GM18870 (cell line): ENCODE data around the gene PPT2.
A peak's percentile ranks its signal among the peaks of the same experiment; 100 is the strongest.
"Not testable (repeated sequence)": the region's sequence is repeated elsewhere in the genome, so short reads cannot be mapped to it uniquely, and the experiment has no call there.

Source experiments
- ATAC-seq: cut with Tn5 transposase; IDR thresholded peaks from one replicate; pipeline ENCODE4 v1.9.1; 2021; ENCODE audit warnings: moderate library complexity; ENCODE audit not compliant: unreplicated experiment

The PPT2 gene

GRCh38 chr6:32188381-32189068, 34.6 kb downstream of the PPT2 start:
- no peak for ATAC-seq

- no peak for ATAC-seq
Observed at GRCh38 chr6:32189069-32189741, 35.3 kb downstream of the PPT2 start.

DNA sequence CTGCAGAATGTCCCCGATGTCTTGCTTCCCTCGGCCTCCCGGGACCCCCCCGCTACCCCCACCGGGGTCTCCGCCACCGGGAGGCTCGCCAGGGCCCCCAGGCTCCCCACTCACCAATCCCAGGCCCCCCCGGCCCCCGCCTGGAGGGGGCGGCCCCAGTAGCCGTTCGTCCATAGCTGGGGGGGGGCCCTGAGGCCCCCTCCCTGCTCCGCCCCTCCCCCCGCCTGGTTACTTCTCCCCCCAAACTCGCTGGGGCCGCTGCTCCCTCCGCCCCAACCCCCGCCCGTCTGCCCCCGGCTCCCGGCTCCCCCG, 35.8 kb downstream of the PPT2 start:
- ATAC-seq = no peak

- no peak for ATAC-seq
Observed at GRCh38 chr6:32190054-32190851, 36.3 kb downstream of the PPT2 start, which contains the start of gene PBX2. Gene PBX2, minus strand, starts transcription at chr6:32190202. Its CDS starts 287 bp downstream, at chr6:32189915.

DNA sequence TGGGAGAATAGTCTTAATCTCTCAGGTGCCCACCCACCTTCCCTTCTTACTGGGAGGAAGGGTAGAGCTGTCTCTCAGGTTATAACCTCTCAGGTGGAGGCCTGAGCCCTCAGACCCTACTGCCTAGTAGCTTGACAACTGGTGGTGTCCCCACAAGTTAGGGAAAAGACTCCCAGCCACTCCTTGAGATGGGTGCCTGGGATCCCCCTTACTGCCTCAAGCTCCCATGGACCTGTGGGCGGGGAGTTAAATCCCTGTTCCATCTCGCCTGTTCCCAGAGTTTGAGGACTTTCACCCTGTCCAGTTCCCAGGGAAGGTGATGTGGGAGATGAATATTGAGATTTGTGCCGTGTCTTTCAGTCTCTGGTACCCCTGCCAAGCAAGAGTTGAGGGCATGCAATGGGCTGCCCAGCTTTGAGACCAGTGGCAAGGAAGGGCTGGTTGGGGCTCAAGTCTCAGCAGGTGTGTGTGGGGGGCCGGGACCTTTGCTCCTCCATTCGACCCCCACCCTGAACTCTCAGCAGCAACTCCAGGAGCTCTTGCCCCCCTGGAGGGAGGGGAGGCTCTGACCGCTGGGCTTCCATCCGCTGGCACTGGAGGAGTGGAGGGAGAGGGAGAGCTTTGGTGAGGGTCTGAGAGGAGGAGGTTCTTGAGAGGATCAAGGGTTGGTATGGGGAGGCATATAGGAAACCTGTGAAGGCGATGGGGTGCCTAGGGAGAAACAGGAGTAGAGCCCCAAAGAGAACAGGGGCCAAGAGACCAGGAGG, 37.2 kb downstream of the PPT2 start:
- ATAC-seq = no peak

DNA sequence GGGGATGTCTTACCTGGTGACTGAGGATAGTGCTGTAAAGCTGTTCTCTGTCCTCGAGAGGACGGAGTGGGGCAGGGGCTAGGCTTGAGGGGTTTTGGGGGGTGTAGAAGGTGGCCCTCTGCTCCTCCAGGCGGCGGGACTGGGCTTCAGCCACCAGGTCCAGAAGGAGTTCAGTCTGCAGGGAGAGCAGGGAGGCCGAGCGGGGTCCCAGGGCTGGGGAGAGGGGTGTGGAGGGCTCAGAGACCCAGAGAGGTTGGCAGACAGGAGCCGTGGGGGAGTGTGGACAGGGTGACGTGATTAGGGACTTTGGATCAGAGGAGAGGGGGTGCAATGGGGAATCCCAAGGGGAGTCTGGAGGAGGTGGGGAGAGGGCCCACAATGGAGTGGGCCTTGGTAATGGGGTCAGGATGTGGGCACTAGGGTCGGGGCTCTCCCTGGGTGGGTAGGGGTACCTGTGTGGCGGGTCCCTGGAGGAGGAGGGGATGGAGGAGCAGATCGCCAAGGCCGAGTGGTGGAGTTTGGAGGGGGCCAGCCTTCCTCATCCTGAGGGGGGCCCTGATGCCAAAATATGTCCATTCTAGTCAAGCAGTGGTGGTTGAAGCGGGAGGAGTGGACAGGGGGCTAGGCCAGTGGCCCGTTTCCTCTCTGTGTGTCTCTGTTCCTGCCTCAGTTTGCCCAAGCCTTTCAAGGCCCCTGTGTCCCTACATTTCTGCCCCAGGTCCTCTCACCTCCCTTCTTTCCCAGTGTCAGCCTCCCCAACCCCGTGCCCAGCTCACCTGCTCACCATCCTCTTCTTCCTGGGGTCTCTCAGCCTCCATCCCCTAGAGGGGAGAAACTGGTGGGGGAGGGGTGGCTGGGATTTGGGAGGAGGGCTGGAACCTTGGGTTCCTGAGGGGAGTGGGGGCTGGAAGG, 38.0 kb downstream of the PPT2 start:
- ATAC-seq = no peak

DNA sequence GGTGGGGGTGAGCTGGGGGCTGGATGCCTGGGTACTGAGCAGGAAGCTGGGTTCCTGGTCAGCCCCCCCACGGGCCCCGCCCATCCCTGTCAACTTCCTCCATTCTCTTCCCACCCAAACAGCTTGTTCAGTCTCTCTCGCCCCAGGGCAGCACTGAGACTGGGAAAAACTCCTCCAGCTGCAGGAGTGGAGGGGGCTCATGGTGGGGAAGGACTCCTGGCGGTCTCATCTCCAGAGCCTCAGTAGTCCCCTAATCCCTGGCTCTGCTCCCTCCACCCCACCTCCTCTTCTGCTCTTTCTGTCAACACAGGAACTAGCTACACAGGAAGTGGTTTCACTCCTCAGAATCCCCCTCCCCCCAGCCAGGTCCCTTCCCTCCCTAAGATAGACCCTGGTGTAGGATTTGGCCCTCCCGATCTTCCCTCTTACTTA, 38.7 kb downstream of the PPT2 start, which contains the start of gene GPSM3:
Gene GPSM3 (minus strand): TSS at position 36 of the 432 bp plus-strand sequence. CDS start 130 bp downstream, outside the sequence.
- no peak for ATAC-seq

GRCh38 chr6:32193096-32193495, 39.2 kb downstream of the PPT2 start:
- not testable (repeated sequence) for ATAC-seq

DNA sequence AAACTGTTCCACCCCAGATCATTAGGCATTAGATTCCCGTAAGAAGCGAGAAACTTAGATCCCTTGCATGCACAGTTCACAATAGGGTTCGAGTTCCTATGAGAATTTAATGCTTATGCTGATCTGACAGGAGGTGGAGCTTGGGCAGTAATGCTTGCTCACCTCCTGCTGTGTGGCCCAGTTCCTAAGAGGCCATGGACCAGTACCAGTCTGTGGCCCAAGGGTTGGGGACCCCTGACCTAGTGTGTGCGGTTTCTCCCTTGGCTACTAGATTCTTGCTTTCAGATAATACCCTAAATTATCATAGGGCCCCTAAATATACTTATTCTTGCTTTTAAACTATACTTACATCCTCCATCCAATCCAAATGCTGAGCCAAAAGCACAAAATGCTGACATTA, 40.4 kb downstream of the PPT2 start:
- ATAC-seq = no peak

- no peak for ATAC-seq
Observed at GRCh38 chr6:32194825-32195651, 41.1 kb downstream of the PPT2 start.

- ATAC-seq = peak; percentile 64
Observed at GRCh38 chr6:32195652-32195901, 41.6 kb downstream of the PPT2 start.

GRCh38 chr6:32195902-32196681, 42.2 kb downstream of the PPT2 start:
- ATAC-seq = peak; percentile 12

DNA sequence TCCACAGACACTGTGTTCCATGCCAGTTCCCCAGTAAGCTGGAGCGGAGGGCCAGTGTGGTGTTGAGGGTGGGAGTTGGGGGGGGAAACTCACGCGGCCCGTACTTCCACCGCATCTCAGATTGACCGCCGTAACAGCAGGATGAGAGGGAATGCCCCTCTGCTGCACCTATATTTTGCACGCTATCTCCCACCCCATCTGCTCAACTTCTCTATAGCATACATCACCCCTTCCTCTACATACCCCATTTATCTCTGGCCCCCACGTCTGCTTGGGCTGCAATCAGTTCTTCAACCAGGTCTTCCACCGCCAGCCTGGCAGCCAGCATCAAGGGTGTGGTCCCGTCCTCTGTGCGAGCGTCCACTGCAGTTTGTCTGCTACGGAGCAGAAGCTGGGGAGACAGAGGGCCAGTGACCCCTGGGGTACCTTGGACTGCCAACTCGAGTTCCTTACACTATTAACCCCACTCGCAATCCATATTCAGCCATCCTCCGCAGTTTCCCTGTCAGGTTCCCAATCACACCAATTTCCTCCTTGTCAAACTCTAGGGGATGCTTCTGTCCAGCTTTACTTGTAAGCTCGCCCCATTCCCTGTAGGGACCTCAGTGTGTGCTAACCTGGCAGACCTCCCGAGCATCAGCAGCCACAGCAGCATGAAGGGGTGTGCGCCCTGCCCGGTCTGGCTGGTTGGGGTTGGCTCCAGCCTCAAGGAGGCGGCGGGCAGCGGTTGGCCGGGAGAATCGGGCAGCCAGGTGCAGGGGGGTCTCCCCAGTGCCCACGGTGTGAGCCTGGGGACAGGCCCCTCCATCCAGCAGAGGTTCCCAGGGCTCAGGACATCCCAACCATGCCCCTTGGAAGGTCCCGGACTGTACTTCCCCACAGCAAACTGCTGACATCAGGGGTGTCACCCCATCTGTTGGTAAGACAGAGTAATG, 43.0 kb downstream of the PPT2 start:
- ATAC-seq = no peak

GRCh38 chr6:32198345-32198696, 44.4 kb downstream of the PPT2 start:
- ATAC-seq = no peak

DNA sequence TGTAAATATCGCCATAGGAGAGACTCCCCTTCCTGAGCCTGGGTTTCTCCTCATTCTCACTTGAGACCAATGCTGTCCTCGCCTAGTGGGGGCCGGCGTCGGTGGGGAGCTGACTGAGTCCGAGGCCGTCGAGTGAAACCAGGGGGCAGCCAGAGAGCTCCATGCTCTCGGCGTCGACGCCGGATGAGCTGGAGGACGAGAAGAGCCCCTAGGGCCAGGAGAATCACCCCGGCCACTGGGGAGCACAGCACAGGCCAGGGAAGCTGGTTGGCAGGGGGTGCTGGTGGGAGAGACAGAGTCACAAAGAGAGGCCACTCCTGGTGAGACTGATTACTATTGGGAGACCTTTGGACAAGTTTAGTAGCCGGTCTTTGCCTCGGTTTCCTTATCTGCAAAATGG, 44.9 kb downstream of the PPT2 start:
- no peak for ATAC-seq

- no peak for ATAC-seq
Observed at GRCh38 chr6:32200711-32201475, 47.0 kb downstream of the PPT2 start.

DNA sequence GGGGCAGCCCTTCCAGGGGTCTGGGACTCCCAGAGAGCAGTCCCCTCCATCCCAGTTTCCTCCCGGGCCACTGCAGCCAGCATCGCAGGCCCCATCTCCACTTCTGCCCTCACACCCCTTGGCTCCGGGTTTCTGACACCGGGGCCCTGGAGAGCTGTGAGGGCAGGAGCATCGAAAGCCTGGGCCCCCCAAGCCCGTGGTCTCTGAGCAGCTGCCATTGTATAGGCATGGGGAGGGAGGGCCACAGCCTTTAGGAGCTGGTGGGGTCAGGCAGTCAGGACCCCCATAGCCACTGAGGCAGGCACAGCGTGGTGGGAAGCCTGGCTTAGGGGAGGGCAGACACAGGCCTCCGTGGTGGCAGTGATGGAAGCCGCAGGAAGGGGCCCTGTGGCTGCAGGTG, 48.2 kb downstream of the PPT2 start:
- no peak for ATAC-seq
